Suprapubic skin (tissue), 3 donors: Measurements from ENCODE around the gene ZNF771.

Experiments
- CTCF ChIP-seq, 2 donors: fragments of 200-600 bp in 1 of 2; fragments of 450-650 bp in 1 of 2; sonication (generic) in 1 of 2; IDR thresholded peaks; one replicate each; pipeline ENCODE4 v1.5.1; 2016 to 2019; ENCODE audit warnings: antibody characterized with exemption in 2 of 2, mild to moderate bottlenecking in 1 of 2, moderate library complexity in 1 of 2
- POLR2A ChIP-seq, 2 donors: fragments of 450-650 bp; IDR thresholded peaks; one replicate each; pipeline ENCODE4 v1.6.1; 2017; ENCODE audit warnings: antibody characterized with exemption in 2 of 2, mild to moderate bottlenecking in 2 of 2, moderate library complexity in 2 of 2

- no peak for TF ChIP-seq CTCF (IDR thresholded peaks at IDR 0.05)
- TF ChIP-seq POLR2A (IDR thresholded peaks at IDR 0.05), result no peak
These were observed 11.3 kb upstream of the ZNF771 start for GRCh38 chr16:30395992-30396585.
